GM19193 (cell line): Measurements from ENCODE around the gene IGFL4.

Source experiments
- POLR2A ChIP-seq: IDR thresholded peaks from 4 replicates; pipeline ENCODE4 v1.6.1; 2011; ENCODE audit not compliant: insufficient read depth, insufficient read length; ENCODE audit errors: extremely low read depth

Gene IGFL4

GRCh38 chr19:45994998-45995714 lies 45.6 kb downstream of the IGFL4 start, which contains the start of gene CCDC61:
TSS of gene CCDC61 (plus strand) at chr19:45995467. CDS start at chr19:46003019, 7,552 bp downstream.
- TF ChIP-seq POLR2A = peak; percentile 90

GRCh38 chr19:45994456-45994997 lies 46.3 kb downstream of the IGFL4 start:
- no peak for TF ChIP-seq POLR2A

DNA sequence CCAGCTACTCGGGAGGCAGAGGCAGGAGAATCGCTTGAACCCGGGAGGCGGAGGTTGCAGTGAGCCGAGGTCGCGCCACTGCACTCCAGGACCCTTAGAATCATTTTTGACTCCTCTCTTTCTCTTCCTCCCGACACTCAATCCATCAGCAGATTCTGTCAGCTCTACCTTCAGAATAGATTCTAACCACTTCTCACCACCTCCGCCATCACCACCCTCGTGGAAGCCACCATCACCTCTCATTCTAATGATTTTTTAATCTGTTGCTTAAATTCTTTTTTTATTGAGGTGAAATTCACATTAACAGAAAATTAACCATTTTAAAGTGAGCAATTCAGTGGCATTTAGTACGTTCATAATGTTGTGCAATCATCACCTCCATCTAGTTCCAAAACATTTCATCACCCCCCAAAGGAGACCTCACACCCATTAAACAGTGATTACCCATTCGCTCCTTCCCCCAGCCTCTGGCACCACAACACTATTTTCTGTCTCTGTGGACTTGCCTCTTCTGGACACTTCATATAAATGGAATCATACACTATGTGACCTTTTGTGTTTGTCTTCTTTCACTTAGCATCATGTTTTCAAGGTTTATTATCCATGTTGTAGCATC lies 50.6 kb downstream of the IGFL4 start:
- no peak for TF ChIP-seq POLR2A
